ENCODE measurements around the gene RAD9B.
"Not testable (repeated sequence)": the region's sequence is repeated elsewhere in the genome, so short reads cannot be mapped to it uniquely, and the experiment has no call there.

RAD9B gene

DNA sequence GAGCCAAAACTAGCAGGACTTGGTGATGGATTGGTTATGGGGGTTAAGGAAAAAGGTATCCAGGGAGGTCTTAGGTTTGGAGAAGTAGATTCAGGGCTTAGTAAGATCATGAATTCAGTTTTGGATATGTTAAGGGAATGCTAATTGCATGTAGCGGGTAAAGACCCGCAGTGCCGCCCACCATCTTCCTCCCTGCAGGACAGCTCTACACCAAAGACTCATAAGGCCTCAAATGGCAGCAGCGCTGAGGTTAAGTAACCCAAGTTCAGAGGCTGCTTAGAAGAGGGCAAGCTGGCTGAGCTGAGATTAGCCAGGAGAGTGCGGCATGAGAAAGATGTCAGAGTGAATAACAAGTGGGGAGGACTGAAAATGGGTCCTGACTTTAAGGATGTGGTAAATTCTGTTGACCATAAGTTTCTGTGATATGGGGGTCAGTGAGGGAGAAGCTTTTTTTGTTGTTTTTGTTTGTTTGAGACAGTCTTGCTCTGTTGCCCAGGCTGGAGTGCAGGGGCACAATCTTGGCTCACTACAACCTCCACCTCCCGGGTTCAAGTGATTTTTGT lies 26.2 kb downstream of the RAD9B start:
- DNase-seq: no peak

GRCh38 chr12:110530511-110530910 lies 28.4 kb downstream of the RAD9B start:
- DNase-seq: no peak

DNA sequence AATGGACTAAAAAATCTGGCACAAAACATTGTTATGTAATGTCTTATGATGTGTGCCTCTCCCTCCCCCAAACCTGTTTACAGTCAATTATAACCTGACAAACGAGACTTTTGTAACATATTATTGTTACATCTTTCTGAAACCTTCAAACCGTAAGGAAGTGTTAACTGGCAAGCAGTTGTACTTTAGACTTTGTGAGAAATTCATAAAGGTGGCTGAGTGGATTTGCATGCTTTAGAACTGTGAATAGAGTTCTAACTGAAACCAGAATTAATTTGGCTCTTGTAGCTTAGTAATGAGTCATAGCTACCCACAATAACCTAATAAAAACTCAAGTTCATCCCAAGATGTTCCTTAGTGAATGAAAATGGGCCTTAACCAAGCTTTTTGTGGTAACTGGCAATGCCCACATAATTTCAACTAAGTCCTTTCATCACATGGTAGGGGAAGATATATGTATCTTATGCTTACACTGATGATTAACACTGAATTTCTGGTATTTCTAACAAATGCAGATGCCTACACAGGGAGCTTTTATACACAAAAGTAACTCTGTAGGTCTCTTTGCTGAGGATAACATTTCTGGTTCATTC lies 29.7 kb downstream of the RAD9B start:
- no peak for DNase-seq

GRCh38 chr12:110532644-110533043 lies 30.5 kb downstream of the RAD9B start:
- no peak for DNase-seq

- no peak for DNase-seq
These were observed 31.5 kb downstream of the RAD9B start for GRCh38 chr12:110533607-110534006.

GRCh38 chr12:110534811-110535210 lies 32.7 kb downstream of the RAD9B start:
- DNase-seq: no peak

DNA sequence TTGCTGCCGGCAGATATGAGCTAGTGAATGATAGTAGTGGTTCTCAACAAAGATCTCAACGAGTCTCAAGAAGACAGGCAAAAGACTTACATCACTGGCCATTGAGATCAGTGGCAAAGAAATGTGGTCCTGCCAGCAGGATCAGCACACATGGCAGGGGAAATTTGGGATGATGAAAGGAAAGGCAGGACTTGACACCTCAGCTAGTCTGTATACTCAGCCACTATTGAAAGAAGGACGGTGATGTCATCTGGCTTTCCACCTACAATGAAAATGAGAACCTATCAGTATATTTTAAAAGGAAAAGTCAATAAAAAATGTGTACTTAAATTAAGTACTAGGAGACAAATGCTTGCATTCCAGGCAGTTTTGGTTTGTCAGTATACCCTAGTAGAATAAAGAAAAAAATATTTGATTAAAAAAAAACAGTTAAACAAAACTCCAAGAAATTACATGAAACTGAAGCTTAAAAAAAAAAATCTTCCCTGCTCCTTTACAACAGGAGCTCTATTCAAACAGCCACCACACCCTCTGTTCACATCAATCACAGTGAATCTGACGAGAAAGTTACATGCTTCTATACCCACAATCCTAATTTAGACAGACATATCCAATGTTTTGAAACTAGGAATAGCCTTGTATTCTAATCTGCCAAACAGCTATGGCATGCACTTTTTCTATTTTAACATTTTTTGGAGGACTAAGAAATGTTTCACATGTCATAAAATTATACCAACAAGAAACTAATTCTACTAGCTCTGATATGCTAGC lies 34.9 kb downstream of the RAD9B start:
- DNase-seq: no peak

- no peak for DNase-seq
These were observed 35.7 kb downstream of the RAD9B start for GRCh38 chr12:110537605-110538409.

- DNase-seq: no peak
These were observed 36.9 kb downstream of the RAD9B start for GRCh38 chr12:110538869-110539622.

GRCh38 chr12:110540048-110540447 lies 37.9 kb downstream of the RAD9B start:
- DNase-seq: no peak

DNA sequence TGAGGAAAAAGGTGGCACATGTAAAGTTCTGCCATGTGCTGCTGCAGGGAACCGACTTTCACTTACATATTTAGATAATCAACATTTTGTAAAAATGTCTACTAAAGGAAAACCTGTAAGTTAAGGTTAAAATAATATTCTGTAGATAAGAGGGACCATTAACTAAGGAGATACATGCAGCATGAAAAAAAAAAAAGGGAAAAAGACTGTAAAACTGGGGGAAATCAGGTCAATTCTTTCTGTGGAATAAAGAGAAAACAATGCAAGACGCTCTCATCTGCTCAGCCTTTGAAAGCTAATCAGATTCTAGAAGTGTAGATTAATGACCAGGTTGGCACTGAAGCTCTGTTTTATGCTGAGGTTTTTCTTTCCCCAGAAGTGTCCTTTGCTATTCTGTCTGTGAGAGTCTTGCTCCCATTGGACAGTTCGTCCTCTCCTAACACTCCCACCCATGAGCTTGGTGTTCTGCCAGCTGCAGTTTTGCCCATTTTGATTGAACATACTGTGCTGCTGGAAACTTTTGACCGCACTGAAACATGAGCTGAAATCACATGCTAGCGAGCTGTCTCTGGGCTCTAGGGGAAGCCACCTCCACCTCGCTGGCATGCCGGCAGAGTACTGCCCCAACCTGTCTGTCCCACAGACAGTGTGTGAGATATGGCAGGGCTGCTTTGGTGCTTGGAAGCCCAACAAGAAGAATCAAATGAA lies 41.3 kb downstream of the RAD9B start:
- no peak for DNase-seq

DNA sequence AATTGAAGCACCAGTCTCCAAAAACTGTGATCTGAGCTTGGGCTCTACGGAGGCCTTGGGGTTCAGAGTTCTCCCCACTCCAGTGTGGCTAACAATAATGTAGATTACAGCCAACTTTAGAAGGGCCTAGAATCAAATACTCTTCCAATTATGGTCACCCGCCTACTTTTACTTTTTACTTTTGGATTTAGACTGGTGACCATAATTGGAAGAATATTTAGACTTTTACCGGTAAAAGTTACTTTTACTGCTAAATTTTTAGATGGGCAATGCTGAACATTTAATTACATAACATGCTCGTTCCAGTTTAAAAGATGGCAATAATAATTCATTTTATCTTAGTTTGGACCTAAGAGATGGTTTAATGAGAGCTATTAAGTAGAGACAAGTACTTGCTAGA lies 41.8 kb downstream of the RAD9B start:
- DNase-seq: no peak

DNA sequence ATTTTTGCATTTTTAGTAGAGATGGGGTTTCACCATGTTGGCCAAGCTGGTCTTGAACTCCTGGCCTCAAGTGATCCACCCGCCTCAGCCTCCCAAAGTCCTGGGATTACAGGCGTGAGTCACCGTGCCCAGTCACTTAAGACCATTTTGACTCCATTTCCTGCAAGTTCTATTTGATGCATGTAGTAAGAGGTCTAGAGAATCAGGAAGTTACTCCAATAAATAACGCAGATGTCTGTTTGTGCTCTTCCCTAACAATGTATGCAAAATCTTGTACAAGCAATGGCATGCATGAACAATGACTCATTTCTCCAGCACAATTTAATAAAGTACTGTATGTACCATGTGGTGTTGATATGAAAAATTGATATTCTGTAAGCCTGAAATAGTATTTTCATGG lies 43.1 kb downstream of the RAD9B start:
- DNase-seq: not testable (repeated sequence)

DNA sequence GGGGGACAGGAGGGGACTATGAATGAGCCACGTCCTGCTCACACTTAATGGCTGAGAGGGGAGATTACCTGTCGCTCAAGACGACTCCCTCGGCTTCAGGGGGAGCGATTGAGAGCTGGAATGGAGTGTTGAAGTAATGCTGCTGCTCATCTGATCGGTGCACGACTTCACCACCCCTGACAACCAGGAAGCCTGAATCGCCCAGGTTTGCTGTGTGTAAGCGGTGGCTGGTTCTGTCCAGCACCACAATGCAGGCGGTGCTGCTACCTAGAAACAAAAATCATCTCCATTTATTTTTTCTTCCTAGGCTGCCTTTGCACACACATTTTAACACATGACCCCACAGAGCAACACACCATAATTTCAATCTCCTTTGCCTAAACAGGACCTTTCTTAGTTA lies 43.7 kb downstream of the RAD9B start:
- no peak for DNase-seq

DNA sequence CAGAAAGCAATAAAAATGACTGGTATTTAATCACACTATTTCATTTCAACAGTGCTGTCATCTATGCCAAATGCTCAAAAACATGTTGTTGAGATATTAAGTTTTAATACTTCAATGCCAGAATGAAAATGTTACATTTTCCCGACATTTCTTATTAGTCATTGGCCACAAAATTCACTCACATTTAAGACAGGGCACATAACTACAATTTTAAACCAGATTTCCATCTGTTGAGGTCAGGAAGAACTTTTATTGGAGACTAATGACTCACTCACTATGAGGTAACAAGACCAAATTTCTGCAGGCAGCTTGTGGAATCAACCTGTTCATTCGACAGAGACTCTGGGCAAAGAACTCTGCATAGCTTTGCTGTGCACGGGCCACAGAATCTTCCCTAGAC lies 44.2 kb downstream of the RAD9B start:
- no peak for DNase-seq

DNA sequence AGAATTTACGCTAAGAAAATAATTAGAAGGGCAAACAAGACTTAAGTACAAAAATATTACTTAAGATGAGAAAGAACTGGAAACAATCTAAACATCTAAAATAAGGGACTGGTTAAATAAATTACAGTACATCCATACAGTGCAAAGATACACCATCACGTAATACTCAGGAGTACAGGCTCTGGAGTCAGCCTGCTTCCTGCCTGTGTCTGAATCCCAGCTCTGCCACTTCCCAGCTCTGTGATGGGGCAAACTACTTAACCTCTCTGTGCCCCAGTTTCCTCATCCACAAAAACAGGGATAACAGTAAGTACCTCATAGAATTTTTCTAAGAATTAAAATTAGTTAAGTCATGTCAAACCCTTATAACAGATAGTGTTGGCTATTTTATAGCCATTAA lies 45.0 kb downstream of the RAD9B start:
- no peak for DNase-seq

DNA sequence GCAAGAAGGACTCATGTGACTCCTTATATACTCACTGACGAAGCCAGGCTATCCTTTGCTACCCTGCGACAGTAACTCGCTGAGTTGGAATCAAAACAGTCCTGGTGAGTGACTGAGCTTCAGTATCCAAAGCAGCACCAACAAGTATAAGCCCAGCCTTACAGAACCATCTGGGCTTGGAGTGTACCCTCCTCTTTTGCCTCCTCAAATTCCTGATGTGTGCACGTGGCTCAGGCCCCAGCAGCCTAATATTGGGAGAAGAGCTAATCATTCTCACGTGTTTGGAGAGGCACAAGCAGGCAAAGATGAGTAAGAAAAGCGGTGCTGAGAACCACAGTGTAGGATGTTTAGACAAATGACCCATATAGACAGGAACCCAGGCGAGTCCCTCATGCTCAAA lies 46.5 kb downstream of the RAD9B start:
- DNase-seq: no peak

GRCh38 chr12:110549716-110550115 lies 47.6 kb downstream of the RAD9B start:
- DNase-seq: no peak

DNA sequence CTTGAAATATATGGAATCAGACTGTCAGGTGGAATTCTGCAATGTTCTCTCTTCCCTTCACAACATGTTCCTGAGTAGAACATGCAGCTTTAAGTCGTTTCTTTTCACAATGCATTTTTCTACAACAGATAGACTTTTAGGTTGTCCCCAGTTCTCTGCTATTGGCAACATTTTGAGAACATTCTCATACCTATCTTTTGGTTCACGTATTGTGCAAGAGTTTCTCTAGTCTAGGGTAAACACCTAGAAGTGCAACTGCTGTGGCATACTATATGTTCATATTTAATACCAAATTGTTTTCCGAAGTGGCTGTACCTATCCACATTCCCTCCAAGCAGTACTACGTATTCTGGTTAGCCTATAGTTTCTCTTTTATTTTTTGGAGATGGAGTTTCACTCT lies 48.9 kb downstream of the RAD9B start:
- no peak for DNase-seq

All from SHP77 treated with DMSO at 0.1 percent for 48 hours (cell line).